DMS53 treated with DMSO at 0.1 percent for 48 hours (cell line): ENCODE measurements around the gene FGFR3.
"Not testable (repeated sequence)": the region's sequence is repeated elsewhere in the genome, so short reads cannot be mapped to it uniquely, and the experiment has no call there.

Experiments used
- DNase-seq: peaks from one replicate; lab custom pipeline; 2025; ENCODE audit not compliant: unreplicated experiment; lab: John Stamatoyannopoulos, UW

FGFR3 gene

GRCh38 chr4:1836650-1837049 lies 43.6 kb downstream of the FGFR3 start:
- DNase-seq: no peak

- DNase-seq: no peak
These were observed 44.0 kb downstream of the FGFR3 start for GRCh38 chr4:1837069-1837468.

GRCh38 chr4:1839282-1839681 lies 46.2 kb downstream of the FGFR3 start:
- DNase-seq: no peak

GRCh38 chr4:1841201-1841886 lies 48.3 kb downstream of the FGFR3 start:
- DNase-seq: no peak

GRCh38 chr4:1841887-1842210 lies 48.8 kb downstream of the FGFR3 start:
- no peak for DNase-seq

- DNase-seq: no peak
These were observed 49.3 kb downstream of the FGFR3 start for GRCh38 chr4:1842339-1842895.

- DNase-seq: no peak
These were observed 49.9 kb downstream of the FGFR3 start for GRCh38 chr4:1842993-1843448.

- DNase-seq: no peak
These were observed 50.8 kb downstream of the FGFR3 start for GRCh38 chr4:1843852-1844251.

- not testable (repeated sequence) for DNase-seq
These were observed 51.5 kb downstream of the FGFR3 start for GRCh38 chr4:1844618-1845017.

- DNase-seq: no peak
These were observed 53.5 kb downstream of the FGFR3 start for GRCh38 chr4:1846580-1846979.

GRCh38 chr4:1850276-1850675 lies 57.2 kb downstream of the FGFR3 start:
- DNase-seq: no peak

- DNase-seq: no peak
These were observed 58.1 kb downstream of the FGFR3 start for GRCh38 chr4:1851160-1851559.

- DNase-seq: no peak
These were observed 58.7 kb downstream of the FGFR3 start for GRCh38 chr4:1851575-1852410.

GRCh38 chr4:1852904-1853623 lies 60.0 kb downstream of the FGFR3 start:
- no peak for DNase-seq

- DNase-seq: no peak
These were observed 61.7 kb downstream of the FGFR3 start for GRCh38 chr4:1854752-1855151.

- DNase-seq: no peak
These were observed 62.4 kb downstream of the FGFR3 start for GRCh38 chr4:1855333-1856070.

- DNase-seq: peak; percentile 99
These were observed 63.2 kb downstream of the FGFR3 start, which contains the start of gene LETM1 for GRCh38 chr4:1856071-1856942. Gene LETM1, minus strand, starts transcription at chr4:1856156. Its CDS starts 206 bp downstream, at chr4:1855950.

GRCh38 chr4:1856943-1857699 lies 64.0 kb downstream of the FGFR3 start:
- peak; percentile 38 for DNase-seq

- no peak for DNase-seq
These were observed 64.8 kb downstream of the FGFR3 start for GRCh38 chr4:1857931-1858330.
